Astrocyte of the cerebellum (primary cell): ENCODE results near the gene AFF2.

Source experiments
- DNase-seq: peaks from one replicate; pipeline ENCODE4 v3.0.0-alpha.2; 2011; ENCODE audit warnings: low read depth
- H3K4me3 ChIP-seq: 2 replicates; pipeline ENCODE4 v1.5.1; 2011; ENCODE audit warnings: mild to moderate bottlenecking, low read depth, low read length, moderate library complexity
- in situ Hi-C: cut with HindIII; loops from 2 replicates; pipeline ENCODE4 v1.10.0; 2017; ENCODE audit warnings: low sequenced_read_pairs
- TF ChIP-seq, protein P1 (sequence below): IDR thresholded peaks from 2 replicates; pipeline ENCODE4 v1.5.1; 2012; ENCODE audit warnings: low read length, low read depth, moderate library complexity, mild to moderate bottlenecking; ENCODE audit errors: missing control alignments

Gene AFF2

DNA sequence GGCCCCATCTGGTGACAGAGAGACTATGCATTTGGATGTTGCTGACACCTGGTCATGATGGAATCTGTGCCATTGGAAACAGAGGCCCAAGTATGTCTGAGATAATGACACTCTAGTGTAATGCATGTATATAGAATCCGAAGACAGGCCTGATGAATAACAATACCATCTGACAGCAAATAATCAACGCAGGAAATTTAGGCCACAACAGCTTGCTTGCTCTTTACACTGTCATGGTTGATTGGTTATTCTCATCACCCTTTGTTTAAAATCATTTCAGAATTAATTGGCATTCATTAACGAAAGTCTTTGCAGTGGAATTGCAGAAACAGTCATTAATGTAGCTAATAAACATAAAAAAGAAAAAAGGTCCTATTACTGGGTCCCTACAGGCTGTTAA is 194.8 kb downstream of the AFF2 start:
- TF ChIP-seq, protein P1, sequence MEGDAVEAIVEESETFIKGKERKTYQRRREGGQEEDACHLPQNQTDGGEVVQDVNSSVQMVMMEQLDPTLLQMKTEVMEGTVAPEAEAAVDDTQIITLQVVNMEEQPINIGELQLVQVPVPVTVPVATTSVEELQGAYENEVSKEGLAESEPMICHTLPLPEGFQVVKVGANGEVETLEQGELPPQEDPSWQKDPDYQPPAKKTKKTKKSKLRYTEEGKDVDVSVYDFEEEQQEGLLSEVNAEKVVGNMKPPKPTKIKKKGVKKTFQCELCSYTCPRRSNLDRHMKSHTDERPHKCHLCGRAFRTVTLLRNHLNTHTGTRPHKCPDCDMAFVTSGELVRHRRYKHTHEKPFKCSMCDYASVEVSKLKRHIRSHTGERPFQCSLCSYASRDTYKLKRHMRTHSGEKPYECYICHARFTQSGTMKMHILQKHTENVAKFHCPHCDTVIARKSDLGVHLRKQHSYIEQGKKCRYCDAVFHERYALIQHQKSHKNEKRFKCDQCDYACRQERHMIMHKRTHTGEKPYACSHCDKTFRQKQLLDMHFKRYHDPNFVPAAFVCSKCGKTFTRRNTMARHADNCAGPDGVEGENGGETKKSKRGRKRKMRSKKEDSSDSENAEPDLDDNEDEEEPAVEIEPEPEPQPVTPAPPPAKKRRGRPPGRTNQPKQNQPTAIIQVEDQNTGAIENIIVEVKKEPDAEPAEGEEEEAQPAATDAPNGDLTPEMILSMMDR, result no peak
- in situ Hi-C loops, result no loop called here
- no peak for DNase-seq
- no peak overlapping the region for H3K4me3 ChIP-seq

DNA sequence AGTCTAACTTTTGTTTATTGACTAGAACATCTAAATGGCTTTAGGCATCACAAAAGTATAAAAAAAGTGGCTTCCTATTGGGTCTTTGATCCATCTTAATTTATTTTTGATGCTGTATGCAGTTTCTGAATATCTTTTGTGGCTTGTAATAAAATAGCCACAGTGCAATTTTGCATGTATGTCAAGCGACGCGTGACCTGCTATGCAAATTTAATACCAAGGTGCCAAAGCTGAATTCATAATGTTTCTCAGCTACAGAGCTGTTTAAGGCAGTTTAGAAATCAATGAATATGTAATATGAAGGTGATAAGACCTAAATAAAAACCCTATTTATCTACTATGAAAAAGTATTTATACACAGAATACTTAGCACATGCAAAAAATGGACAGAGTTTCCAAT is 197.8 kb downstream of the AFF2 start:
- TF ChIP-seq, protein P1, result no peak
- in situ Hi-C loops, result no loop called here
- DNase-seq, result no peak
- no peak overlapping the region for H3K4me3 ChIP-seq

DNA sequence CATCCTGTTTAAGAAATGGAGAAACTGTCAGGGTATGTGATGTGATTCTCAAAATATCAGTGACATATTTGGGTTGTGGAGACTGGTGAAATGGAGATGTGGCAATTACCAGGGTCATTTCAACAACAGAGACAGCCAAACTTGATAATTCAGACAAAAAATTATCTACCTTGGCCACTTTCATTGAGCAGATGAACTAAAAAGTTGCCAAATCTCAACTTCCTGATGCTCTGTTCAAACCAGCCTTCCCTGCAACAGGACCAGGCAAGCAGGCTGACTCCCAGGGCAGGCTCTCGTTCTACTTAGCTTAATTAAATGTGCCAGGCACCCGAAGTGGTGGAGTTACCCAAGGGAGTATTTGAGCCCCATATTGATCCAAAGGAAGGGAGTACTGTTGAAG is 199.6 kb downstream of the AFF2 start:
- H3K4me3 ChIP-seq, result no peak overlapping the region
- in situ Hi-C loops, result no loop called here
- DNase-seq, result no peak
- TF ChIP-seq, protein P1, result no peak

DNA sequence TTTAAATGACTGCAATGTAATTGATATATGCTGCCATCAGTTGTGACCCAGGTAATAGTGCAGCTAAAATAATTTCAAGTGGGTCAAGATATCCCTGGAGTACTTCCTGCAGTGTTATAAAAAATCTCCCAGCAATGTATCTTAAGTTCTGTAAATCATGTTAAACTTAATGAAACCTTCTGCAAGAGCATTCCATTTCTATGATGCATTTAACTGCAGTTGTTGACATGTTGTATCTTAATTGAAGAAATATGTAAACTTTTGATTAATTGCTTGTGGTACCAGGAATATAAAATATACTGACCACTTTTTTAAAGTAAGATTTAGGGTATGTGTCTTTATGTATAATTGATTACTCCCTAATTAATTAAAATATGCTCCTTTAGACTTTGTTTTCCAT is 213.6 kb downstream of the AFF2 start:
- in situ Hi-C loops, result no loop called here
- TF ChIP-seq, protein P1, result no peak
- no peak overlapping the region for H3K4me3 ChIP-seq
- no peak for DNase-seq

- H3K4me3 ChIP-seq, result no peak overlapping the region
- in situ Hi-C loops, result no loop called here
- TF ChIP-seq, protein P1, result no peak
- DNase-seq, result no peak
These were observed 214.9 kb downstream of the AFF2 start for GRCh38 chrX:148715361-148715760.

DNA sequence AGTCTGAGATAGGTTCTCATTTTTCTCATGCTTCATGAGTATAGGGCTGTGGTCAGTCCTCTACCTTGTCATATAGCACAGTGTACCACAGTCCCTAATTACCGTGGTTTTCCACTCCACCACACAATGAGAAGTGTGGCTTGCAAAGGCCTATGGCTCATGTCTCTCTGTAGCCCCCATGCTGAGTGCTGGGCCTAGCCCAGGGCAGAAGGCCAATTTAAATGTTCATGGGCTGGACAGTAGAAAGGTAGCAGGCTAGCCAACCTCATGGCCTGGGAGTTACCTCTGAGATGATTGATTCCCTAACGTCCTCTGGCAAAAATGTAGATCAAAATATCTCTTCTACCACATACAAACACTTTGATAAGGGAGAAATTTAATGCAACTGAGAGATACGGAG is 222.5 kb downstream of the AFF2 start:
- in situ Hi-C loops, result no loop called here
- peak; percentile 1 for DNase-seq
- TF ChIP-seq, protein P1, result no peak
- H3K4me3 ChIP-seq, result no peak overlapping the region

- TF ChIP-seq, protein P1, result no peak
- in situ Hi-C loops, result no loop called here
- no peak for DNase-seq
- no peak overlapping the region for H3K4me3 ChIP-seq
These were observed 223.1 kb downstream of the AFF2 start for GRCh38 chrX:148723551-148723950.
